ENCODE data around the gene KPNB1.
"Not testable (repeated sequence)": the region's sequence is repeated elsewhere in the genome, so short reads cannot be mapped to it uniquely, and the experiment has no call there.

Gene KPNB1

DNA sequence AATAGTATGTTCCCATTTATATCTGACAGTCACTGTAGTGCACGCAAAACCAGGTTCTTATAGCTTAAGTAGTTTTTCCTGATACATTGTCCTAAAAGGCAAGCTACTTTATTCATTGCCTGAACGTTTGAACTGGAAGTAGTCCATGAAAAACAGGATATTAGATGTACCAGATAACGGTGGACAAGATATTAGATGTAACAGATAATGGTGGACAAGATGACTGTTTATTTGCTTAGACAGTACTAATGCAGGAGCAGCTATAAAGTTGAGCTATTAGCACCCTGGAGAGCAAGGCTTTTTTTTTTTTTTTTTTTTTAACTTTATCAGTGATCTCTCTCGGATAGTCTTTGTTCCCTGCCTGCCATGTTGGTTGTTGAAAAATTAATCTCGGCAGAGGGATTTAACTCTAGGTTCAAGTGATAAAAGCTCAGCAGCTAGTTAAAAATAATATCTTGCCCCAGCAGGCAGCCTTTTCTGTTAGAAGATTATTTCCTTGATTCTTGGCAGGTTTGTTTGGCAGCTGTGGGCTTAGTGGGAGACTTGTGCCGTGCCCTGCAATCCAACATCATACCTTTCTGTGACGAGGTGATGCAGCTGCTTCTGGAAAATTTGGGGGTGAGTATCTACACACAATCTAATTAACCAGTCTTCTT lies 26.9 kb downstream of the KPNB1 start:
- DNase-seq (ENCODE audit: low read depth): no peak

GRCh38 chr17:47678196-47678595 lies 28.5 kb downstream of the KPNB1 start:
- no peak for DNase-seq (ENCODE audit: low read depth)

DNA sequence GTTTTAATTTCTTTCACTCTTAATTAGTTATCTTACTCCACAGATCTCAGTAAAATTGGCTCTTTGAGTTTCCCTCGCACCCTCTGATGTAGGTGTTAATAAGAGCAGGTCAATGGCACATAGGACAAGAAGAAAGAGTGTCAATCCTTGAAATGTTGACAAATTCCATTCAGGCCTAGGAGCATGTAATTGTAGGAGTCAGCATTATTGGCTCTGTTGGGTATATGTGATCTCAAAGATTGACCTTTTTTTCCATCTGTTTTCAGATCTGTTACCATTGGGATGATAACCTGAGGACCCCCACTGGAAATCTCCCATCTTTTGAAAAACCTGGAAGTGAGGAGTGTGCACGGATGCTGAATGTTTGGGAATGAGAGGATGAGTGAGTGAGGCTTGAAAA lies 32.4 kb downstream of the KPNB1 start:
- no peak for DNase-seq (ENCODE audit: low read depth)

- DNase-seq (ENCODE audit: low read depth): not testable (repeated sequence)
Measured at GRCh38 chr17:47682727-47683126, 33.0 kb downstream of the KPNB1 start.

DNA sequence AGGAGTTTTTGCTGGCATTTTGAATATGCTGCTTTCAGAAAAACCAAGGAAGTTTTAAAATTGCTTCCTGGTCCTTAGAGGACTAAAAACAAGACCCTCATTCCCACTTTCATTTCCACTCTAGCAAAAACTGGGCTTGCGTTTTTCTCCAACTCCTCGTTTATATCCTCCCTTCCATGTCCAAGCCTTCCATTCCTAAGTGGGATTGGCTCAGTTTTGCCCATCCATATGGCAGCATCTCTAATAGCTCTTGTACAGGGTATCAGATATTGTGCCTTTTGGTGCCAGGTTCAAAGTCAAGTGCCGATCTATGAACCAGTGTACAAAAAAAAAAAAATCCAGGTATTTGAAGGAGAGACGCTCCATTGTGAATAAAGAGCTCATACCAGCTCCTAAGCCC lies 34.3 kb downstream of the KPNB1 start:
- DNase-seq (ENCODE audit: low read depth): no peak

GRCh38 chr17:47684535-47685193 lies 34.9 kb downstream of the KPNB1 start:
- DNase-seq (ENCODE audit: low read depth): no peak

GRCh38 chr17:47685556-47686275 lies 36.0 kb downstream of the KPNB1 start:
- DNase-seq (ENCODE audit: low read depth): no peak

DNA sequence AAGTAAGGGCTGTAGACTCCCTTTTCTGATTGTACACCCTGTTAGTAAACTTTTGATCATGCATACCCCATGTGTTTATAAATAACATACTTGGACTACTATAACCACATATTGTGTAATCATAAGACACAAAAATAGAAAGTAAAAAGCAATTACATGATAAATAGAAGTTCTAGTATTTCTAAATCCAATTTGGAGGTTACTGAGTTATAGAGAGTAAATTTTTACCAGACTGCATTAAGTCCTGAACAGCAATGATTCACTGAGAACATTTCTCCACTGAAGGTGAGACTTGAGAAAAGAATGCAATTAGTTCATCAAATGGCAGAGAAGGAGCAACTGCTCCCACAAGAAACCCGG lies 36.5 kb downstream of the KPNB1 start:
- no peak for DNase-seq (ENCODE audit: low read depth)

DNA sequence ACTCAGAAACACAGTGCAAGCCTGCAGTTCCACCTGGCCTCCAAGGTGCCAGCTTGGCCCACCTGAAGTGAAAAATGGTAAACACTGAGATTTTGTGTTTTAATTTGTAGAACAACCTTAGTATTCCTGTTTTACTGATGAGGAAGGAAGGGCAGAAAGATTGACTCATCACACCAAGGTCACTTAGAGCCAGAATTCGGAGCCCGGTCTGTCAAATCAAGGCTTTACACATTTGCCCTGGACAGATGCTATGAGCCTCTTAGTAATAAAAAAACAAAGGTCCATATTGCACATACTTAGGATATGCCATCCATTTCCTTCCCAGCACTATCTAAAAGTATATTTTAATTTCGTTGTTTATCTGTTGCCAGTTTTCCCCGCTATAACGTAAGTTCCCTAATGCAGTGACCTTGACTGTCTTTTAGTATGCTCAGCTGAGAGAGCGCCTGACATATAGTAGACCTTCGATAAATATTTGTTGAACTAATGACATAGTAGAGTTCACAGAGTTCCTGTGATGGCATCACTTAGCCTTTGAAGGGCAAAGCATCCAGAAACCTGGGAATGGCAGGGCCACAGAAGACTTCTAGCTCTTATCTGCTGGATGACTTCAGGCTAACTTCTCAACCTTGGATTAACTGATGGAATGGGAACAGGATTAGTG lies 37.1 kb downstream of the KPNB1 start:
- DNase-seq (ENCODE audit: low read depth): no peak

GRCh38 chr17:47687328-47687690 lies 37.6 kb downstream of the KPNB1 start:
- no peak for DNase-seq (ENCODE audit: low read depth)

- no peak for DNase-seq (ENCODE audit: low read depth)
Measured at GRCh38 chr17:47687748-47688147, 38.0 kb downstream of the KPNB1 start.

- DNase-seq (ENCODE audit: low read depth): no peak
Measured at GRCh38 chr17:47690121-47690520, 40.4 kb downstream of the KPNB1 start.

- DNase-seq (ENCODE audit: low read depth): no peak
Measured at GRCh38 chr17:47692137-47692894, 42.6 kb downstream of the KPNB1 start.

DNA sequence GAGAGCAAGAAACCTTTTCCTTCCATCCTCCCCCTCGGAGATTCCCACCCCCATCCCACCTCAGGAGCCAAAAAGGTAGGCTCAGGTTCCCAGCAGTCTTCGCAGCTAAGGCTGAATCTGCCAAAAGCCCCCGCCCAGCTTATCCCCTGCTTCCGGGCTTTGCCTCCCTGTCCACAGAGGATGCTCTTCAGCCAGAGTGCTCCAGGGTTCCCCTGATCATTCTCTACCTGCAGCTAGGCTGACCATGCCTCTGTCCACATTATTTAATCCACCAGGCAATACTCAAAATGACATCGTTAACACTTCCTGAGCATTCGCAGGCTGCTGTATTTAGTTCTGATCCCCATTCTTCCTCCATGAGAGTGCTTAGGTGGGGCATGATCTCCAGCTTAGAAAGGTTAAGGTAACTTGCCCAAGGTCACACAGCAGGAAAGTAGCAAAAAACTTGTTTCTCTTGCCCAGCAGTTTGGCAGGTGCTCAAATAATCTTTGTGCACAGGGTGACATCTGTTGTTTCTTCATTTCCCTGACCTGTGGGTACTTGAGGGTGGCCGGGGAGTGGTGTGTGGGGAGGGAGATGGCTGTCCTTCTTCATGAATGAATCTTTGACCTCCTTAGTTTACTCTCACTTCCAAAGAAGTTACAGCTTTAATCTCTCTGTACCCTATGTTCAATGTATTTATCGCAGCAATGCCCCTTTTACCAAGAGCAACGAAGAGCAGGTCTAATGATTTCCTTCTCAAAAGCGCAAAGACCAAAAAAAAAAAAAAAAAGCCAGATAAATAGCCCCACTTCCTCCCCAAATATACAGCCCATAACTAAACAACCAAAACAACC lies 43.4 kb downstream of the KPNB1 start:
- no peak for DNase-seq (ENCODE audit: low read depth)

- no peak for DNase-seq (ENCODE audit: low read depth)
Measured at GRCh38 chr17:47693731-47694580, 44.2 kb downstream of the KPNB1 start, which contains the start of gene TBKBP1. Gene TBKBP1, plus strand, starts transcription at chr17:47694161. Its CDS starts 1,952 bp downstream, at chr17:47696113.

DNA sequence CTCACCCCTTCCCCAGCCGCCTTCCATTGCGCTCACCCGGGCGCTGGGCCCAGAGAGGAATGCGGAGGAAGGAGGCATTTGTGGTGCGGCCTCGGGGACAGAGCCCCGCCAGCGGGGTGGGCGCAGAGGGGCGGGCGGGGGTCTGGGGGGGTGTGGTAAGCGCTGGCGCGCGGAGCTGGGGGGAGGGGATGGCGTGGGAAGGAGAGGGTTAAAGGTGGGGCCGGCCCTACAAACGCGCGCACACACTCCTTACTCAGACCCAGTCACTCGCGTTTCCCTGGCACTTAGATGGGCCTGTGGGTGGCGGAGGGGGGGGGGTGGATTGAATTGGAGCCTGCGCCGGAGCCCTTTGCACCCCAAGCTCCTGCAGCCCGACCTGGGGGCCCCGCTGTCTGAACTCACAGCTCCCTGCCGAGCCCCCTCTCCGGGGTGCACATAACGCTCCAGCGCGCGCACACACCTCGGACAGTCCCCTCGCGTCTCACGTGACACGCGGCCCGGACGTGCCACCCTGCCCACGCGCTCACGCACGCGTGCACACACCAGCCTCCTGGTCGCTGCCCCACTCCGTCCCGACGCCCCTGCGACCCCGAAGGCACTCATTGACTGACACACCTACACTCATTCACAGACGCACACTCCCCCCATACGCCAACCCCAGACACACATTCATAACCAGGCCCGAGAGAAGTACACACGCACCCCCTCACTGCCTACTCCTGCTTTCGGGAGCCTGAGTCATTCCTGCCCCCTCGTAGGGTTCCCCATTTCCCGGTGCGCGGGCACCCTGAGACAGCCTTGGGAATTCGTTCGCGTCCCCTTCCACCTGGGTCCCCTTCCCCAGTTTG lies 45.1 kb downstream of the KPNB1 start:
- DNase-seq (ENCODE audit: low read depth): no peak

- DNase-seq (ENCODE audit: low read depth): no peak
Measured at GRCh38 chr17:47695429-47696376, 46.0 kb downstream of the KPNB1 start.

All from stimulated activated CD8-positive, alpha-beta memory T cell treated with anti-CD3 and anti-CD28 coated beads, Interleukin-12 subunit alpha, Interleukin-12 subunit beta, amount 100 ng/mL, for 1 hour (primary cell).